Breast epithelium (tissue), 4 donors: Measurements from ENCODE around the gene KDM6A. TPM values are rescaled to one million over a fixed set of nuclear protein-coding genes. Genes with fewer than 3 reads are reported as not detected.

Experiments used
- DNase-seq, 2 donors: peaks; one replicate each; pipeline ENCODE4 v3.0.0-alpha.2; 2019; ENCODE audit warnings: low spot score in 2 of 2
- H3K27ac ChIP-seq, 2 donors: fragments of 200-600 bp; sonication (generic) in 1 of 2; one replicate each; pipeline ENCODE4 v1.5.1; 2016 to 2019; ENCODE audit warnings: mild to moderate bottlenecking in 1 of 2
- H3K27me3 ChIP-seq, 2 donors: fragments of 200-600 bp; sonication (generic) in 1 of 2; one replicate each; pipeline versions ENCODE4 v1.5.1 to v1.6.0; 2017 to 2019; ENCODE audit warnings: control low read depth in 1 of 2, mild to moderate bottlenecking in 1 of 2
- H3K36me3 ChIP-seq: fragments of 200-600 bp; one replicate; pipeline ENCODE4 v1.5.1; 2019
- H3K4me1 ChIP-seq, 2 donors: fragments of 200-600 bp; sonication (generic); one replicate each; pipeline ENCODE4 v1.5.1; 2016 to 2019; ENCODE audit warnings: control low read depth in 1 of 2
- H3K4me3 ChIP-seq, 3 donors: fragments of 200-600 bp; sonication (generic); 1 replicate in 2 of 3; 2 replicates in 1 of 3; pipeline ENCODE4 v1.5.1; 2016 to 2019; ENCODE audit warnings: mild to moderate bottlenecking in 3 of 3, moderate library complexity in 2 of 3
- H3K9me3 ChIP-seq, 2 donors: fragments of 200-600 bp; sonication (generic) in 1 of 2; one replicate each; pipeline ENCODE4 v1.5.1; 2016 to 2019; ENCODE audit warnings: control low read depth in 1 of 2
- POLR2A ChIP-seq: fragments of 450-650 bp; IDR thresholded peaks from one replicate; pipeline ENCODE4 v1.6.1; 2016; ENCODE audit warnings: antibody characterized with exemption, mild to moderate bottlenecking, moderate library complexity
- POLR2AphosphoS5 ChIP-seq, 3 donors: sonication (generic); formaldehyde crosslinking; IDR thresholded peaks; one replicate each; pipeline ENCODE4 v1.6.1; 2017; ENCODE audit warnings: antibody characterized with exemption in 3 of 3
- intact Hi-C: fragments of 100-400 bp; cut with DNase I; formaldehyde crosslinking; loops from one replicate; pipeline ENCODE4 v1.15.1; 2023; ENCODE audit warnings: low total_unique reads
- total RNA-seq, 3 donors: library from RNA; depleted of rRNA; stranded (reverse); fragments of >200 nt; gene quantifications; one replicate each; pipeline ENCODE4 v1.1.0, GENCODE V29; 2016
- TF ChIP-seq, protein P1 (sequence below), 3 donors: fragments of 450-650 bp; IDR thresholded peaks; one replicate each; pipeline ENCODE4 v1.5.1; 2016 to 2017; ENCODE audit warnings: antibody characterized with exemption in 3 of 3, mild to moderate bottlenecking in 3 of 3, moderate library complexity in 3 of 3

Gene KDM6A
- total RNA-seq, 3 donors from 2014 or later: 27.4 to 109 (median 65.5) TPM

DNA sequence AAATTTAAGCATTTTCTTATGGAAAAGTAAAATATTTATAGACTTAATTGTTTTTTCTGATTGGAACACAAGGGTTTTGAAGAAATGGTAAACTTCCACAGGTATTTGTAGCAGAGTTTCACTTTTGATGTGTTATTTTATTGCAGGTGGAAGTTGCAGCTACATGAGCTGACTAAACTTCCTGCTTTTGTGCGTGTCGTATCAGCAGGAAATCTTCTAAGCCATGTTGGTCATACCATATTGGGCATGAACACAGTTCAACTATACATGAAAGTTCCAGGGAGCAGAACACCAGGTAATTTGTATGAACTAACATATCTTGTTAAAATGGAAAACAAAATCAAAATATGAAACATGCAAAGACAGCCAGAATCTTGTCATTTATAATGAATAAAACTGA, 210.3 kb downstream of the KDM6A start:
- DNase-seq: no peak
- Histone ChIP-seq H3K36me3 (no peaks in the 10 kb centered on the region), H3K27ac (no peak overlapping the region), H3K4me1 (no peaks in the 10 kb centered on the region), H3K9me3 (no peaks in the 10 kb centered on the region), H3K27me3 (no peaks in the 10 kb centered on the region), H3K4me3 (no peak overlapping the region)
- TF ChIP-seq POLR2A (no peak), POLR2AphosphoS5 (IDR thresholded peaks at IDR 0.05) (no peak)
- TF ChIP-seq, protein P1, sequence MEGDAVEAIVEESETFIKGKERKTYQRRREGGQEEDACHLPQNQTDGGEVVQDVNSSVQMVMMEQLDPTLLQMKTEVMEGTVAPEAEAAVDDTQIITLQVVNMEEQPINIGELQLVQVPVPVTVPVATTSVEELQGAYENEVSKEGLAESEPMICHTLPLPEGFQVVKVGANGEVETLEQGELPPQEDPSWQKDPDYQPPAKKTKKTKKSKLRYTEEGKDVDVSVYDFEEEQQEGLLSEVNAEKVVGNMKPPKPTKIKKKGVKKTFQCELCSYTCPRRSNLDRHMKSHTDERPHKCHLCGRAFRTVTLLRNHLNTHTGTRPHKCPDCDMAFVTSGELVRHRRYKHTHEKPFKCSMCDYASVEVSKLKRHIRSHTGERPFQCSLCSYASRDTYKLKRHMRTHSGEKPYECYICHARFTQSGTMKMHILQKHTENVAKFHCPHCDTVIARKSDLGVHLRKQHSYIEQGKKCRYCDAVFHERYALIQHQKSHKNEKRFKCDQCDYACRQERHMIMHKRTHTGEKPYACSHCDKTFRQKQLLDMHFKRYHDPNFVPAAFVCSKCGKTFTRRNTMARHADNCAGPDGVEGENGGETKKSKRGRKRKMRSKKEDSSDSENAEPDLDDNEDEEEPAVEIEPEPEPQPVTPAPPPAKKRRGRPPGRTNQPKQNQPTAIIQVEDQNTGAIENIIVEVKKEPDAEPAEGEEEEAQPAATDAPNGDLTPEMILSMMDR (IDR thresholded peaks at IDR 0.05): no peak
- intact Hi-C loops: no loop called here

DNA sequence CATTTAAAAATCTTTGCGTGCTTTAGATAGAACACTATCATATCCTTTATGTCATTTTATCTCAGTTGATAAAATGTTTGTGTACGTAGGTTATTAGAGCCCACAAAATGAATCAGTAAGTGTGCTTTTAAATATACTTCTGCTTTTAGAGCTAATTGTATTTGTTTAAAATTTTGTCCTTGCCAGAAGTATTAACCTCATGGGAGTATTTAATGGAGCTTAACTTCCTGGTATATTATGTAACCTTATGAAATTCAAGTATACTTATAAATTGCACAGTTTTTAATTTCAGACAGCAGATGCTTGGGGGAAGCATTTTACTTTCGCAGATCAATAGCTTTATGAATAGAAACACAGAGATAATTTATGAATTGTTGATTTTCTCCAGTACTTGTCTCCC, 237.5 kb downstream of the KDM6A start:
- no peak for DNase-seq
- intact Hi-C loops: no loop called here
- Histone ChIP-seq H3K36me3 (peaks cover 5% of the 10 kb centered on the region), H3K4me3 (no peak overlapping the region), H3K27me3 (no peaks in the 10 kb centered on the region), H3K4me1 (no peaks in the 10 kb centered on the region), H3K9me3 (no peaks in the 10 kb centered on the region), H3K27ac (no peak overlapping the region)
- TF ChIP-seq POLR2AphosphoS5 (IDR thresholded peaks at IDR 0.05) (no peak), POLR2A (no peak)
- TF ChIP-seq, protein P1 (IDR thresholded peaks at IDR 0.05): no peak

DNA sequence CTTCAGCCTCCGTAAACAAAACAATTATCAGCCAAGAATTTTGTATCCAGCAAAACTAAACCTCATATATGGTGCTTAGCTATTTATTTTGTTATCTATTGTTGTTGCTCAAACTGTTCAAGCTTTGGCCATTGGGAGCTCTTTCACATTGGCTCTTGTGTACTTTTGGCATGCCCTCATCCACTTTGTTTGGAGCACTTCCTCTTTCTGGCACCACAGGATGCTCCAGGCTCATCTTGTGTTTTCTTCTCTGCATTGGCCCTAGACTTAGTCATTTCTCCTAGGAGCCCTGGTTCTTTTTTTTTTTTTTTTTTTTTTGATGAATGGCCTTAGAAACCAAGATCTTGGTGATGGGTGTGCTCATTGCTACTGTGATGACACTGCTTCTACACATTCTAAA, 253.2 kb downstream of the KDM6A start:
- intact Hi-C loops: no loop called here
- TF ChIP-seq POLR2AphosphoS5 (IDR thresholded peaks at IDR 0.05) (no peak), POLR2A (no peak)
- TF ChIP-seq, protein P1 (IDR thresholded peaks at IDR 0.05): no peak
- H3K36me3 ChIP-seq: no peaks in the 10 kb centered on the region
- H3K4me1 ChIP-seq: no peaks in the 10 kb centered on the region
- H3K9me3 ChIP-seq: peaks cover 4 to 9% of the 10 kb centered on the region in 2 donors
- peaks cover 0 to 9% of the 10 kb centered on the region in 2 donors for H3K27me3 ChIP-seq
- H3K27ac ChIP-seq: no peak overlapping the region
- no peak for DNase-seq
- H3K4me3 ChIP-seq: no peak overlapping the region

DNA sequence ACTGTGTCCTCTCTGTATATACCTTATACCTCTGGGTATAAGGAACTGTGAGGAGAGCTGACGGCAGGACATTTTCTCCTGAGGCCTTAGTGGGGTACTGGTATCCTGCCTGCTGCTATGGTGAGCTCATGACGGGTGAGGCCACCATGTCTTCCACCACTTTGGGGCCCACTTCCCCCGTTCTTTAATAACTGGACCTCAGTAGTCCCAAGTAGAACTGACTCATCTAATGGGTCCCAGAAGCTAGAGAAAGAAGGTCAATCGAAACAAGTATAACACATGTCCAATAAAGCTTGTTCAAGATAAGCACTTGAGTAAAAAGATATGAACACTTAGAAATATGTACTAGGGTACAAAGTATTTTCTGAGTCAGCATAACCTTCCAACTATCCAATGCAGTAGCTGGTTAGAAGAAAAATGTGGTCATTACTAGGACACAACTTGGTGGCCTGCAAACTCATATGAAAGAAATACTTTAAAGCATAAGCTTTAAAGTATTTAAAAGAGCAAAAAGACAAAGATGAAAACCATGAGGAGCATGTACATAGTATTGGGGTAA, 256.0 kb downstream of the KDM6A start:
- H3K27ac ChIP-seq: no peak overlapping the region
- TF ChIP-seq, protein P1 (IDR thresholded peaks at IDR 0.05): no peak
- no peak for TF ChIP-seq POLR2A
- TF ChIP-seq POLR2AphosphoS5 (IDR thresholded peaks at IDR 0.05): no peak
- no peaks in the 10 kb centered on the region for H3K36me3 ChIP-seq
- H3K4me1 ChIP-seq: no peaks in the 10 kb centered on the region
- DNase-seq: no peak
- H3K27me3 ChIP-seq: peaks cover 0 to 9% of the 10 kb centered on the region in 2 donors
- H3K9me3 ChIP-seq: peaks cover 4 to 9% of the 10 kb centered on the region in 2 donors
- intact Hi-C loops: no loop called here
- H3K4me3 ChIP-seq: no peak overlapping the region

DNA sequence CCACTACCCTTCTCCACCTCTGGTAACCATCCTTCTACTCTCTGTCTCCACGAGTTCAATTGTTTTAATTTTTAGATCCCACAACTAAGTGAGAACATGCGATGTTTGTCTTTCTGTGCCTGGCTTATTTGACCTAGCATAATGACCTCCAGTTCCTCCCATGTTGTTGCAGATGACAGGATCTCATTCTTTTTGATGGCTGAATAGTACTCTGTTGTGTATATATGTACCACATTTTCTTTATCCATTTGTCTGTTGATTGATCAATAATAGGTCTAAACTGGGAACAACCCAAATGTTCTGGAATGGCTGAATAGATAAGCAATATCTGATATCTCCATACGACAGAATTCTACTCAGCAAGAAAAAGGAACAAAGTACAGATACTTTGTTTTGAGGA, 260.5 kb downstream of the KDM6A start:
- H3K4me1 ChIP-seq: no peaks in the 10 kb centered on the region
- TF ChIP-seq POLR2AphosphoS5 (IDR thresholded peaks at IDR 0.05) (no peak), POLR2A (no peak)
- TF ChIP-seq, protein P1 (IDR thresholded peaks at IDR 0.05): no peak
- DNase-seq: no peak
- H3K27ac ChIP-seq: no peak overlapping the region
- peaks cover 0 to 4% of the 10 kb centered on the region in 2 donors for H3K9me3 ChIP-seq
- intact Hi-C loops: no loop called here
- peaks cover 0 to 9% of the 10 kb centered on the region in 2 donors for H3K27me3 ChIP-seq
- H3K36me3 ChIP-seq: no peaks in the 10 kb centered on the region
- no peak overlapping the region for H3K4me3 ChIP-seq
